ENCODE measurements around the gene VPS72.
"Not testable (repeated sequence)": the region's sequence is repeated elsewhere in the genome, so short reads cannot be mapped to it uniquely, and the experiment has no call there.

The VPS72 gene

GRCh38 chr1:151192047-151192446 is 2.0 kb upstream of the VPS72 start:
- DNase-seq, result no peak
- no peaks in the 10 kb centered on the region for H3K36me3 Mint-ChIP-seq (ENCODE audit: low read depth)
- TF ChIP-seq CTCF (IDR thresholded peaks at IDR 0.05), result no peak
- H3K27me3 Mint-ChIP-seq (ENCODE audit: low read depth, poor library complexity), result peaks cover 24% of the 10 kb centered on the region
- H3K4me1 Mint-ChIP-seq, result peaks cover 27% of the 10 kb centered on the region
- H3K4me3 Mint-ChIP-seq, result no peak overlapping the region
- H3K9me3 Mint-ChIP-seq, result no peaks in the 10 kb centered on the region
- H3K27ac Mint-ChIP-seq, result no peak overlapping the region

- H3K27me3 Mint-ChIP-seq (ENCODE audit: low read depth, poor library complexity), result peaks cover 13% of the 10 kb centered on the region
- H3K9me3 Mint-ChIP-seq, DNase-seq: not testable (repeated sequence)
- H3K4me3 Mint-ChIP-seq, result peak overlapping the region; percentile 96
- H3K27ac Mint-ChIP-seq, result peak overlapping the region; percentile 75
- peaks cover 22% of the 10 kb centered on the region for H3K4me1 Mint-ChIP-seq
- peaks cover 25% of the 10 kb centered on the region for H3K36me3 Mint-ChIP-seq (ENCODE audit: low read depth)
These were observed 1.3 kb downstream of the VPS72 start for GRCh38 chr1:151188667-151189066.

DNA sequence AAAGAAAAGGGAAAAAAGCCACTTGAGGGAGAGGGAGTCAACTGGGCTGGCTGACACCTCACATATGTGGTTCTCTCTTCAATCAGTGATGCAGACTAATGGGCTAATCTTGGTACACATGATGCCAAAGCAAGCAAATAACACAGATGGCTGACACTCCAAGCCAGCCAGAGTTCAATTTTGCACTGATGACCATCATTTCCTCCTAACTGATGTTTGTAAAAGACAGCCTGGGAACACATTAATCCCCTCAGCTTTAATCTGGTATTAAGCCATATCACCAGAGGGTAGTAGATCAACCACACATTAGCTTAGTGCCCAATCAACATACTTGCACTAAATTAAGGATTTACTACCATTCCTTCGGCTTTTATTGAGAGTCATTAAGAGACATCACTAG is 2.8 kb downstream of the VPS72 start:
- no peak for DNase-seq
- peaks cover 22% of the 10 kb centered on the region for H3K4me1 Mint-ChIP-seq
- H3K27me3 Mint-ChIP-seq (ENCODE audit: low read depth, poor library complexity), result no peaks in the 10 kb centered on the region
- H3K36me3 Mint-ChIP-seq (ENCODE audit: low read depth), result peaks cover 38% of the 10 kb centered on the region
- H3K4me3 Mint-ChIP-seq, result no peak overlapping the region
- H3K9me3 Mint-ChIP-seq, result no peaks in the 10 kb centered on the region
- TF ChIP-seq CTCF (IDR thresholded peaks at IDR 0.05), result no peak
- no peak overlapping the region for H3K27ac Mint-ChIP-seq

DNA sequence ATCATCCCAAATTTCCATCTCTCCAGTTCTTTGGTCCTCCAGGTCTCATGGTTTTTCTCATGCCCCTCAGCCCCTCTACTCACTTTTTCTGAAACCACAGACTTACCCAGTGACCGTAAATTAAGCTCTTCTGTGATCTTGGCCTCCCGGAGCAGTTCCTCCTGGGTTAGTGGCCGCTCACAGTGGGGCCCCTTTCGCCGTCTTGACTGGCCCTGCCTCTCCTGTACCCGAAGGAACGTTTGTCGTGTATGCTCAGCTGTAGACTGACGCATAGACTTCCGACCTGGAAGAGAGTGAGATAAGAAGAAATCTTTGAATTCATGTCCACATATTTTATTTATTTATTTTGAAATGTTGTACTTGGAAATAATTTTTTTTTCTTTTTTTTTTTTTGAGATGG is 5.8 kb downstream of the VPS72 start:
- TF ChIP-seq CTCF (IDR thresholded peaks at IDR 0.05), result no peak
- Mint-ChIP-seq H3K27ac (no peak overlapping the region), H3K27me3 (ENCODE audit: low read depth, poor library complexity) (no peaks in the 10 kb centered on the region), H3K36me3 (ENCODE audit: low read depth) (peaks cover 63% of the 10 kb centered on the region), H3K4me3 (no peak overlapping the region), H3K9me3 (no peaks in the 10 kb centered on the region), H3K4me1 (peaks cover 17% of the 10 kb centered on the region)
- no peak for DNase-seq

GRCh38 chr1:151176514-151177045 is 13.4 kb downstream of the VPS72 start:
- no peak for TF ChIP-seq CTCF (IDR thresholded peaks at IDR 0.05)
- no peaks in the 10 kb centered on the region for H3K9me3 Mint-ChIP-seq
- H3K4me3 Mint-ChIP-seq, result no peak overlapping the region
- H3K27ac Mint-ChIP-seq, result peak overlapping the region; percentile 85
- H3K27me3 Mint-ChIP-seq (ENCODE audit: low read depth, poor library complexity), result peaks cover 3% of the 10 kb centered on the region
- no peak for DNase-seq
- no peaks in the 10 kb centered on the region for H3K4me1 Mint-ChIP-seq
- peaks cover 67% of the 10 kb centered on the region for H3K36me3 Mint-ChIP-seq (ENCODE audit: low read depth)

GRCh38 chr1:151175863-151176262 is 14.1 kb downstream of the VPS72 start, which contains the start of gene TMOD4:
Gene TMOD4 (minus strand): TSS chr1:151175981. CDS start chr1:151174875, 1,106 bp downstream.
- Mint-ChIP-seq H3K9me3 (no peaks in the 10 kb centered on the region), H3K27ac (peak within 1 kb of the TSS; percentile 85), H3K36me3 (ENCODE audit: low read depth) (peaks cover 59% of the 10 kb centered on the region), H3K4me3 (no peak within 1 kb of the TSS), H3K27me3 (ENCODE audit: low read depth, poor library complexity) (peaks cover 3% of the 10 kb centered on the region), H3K4me1 (no peaks in the 10 kb centered on the region)
- TF ChIP-seq CTCF (IDR thresholded peaks at IDR 0.05), result peak; percentile 42
- no peak for DNase-seq
